Glutamatergic neuron (in vitro differentiated cells): ENCODE measurements around the gene FOSL2. TPM values are rescaled to one million over a fixed set of nuclear protein-coding genes. Genes with fewer than 3 reads are reported as not detected.
A peak's percentile ranks its signal among the peaks of the same experiment; 100 is the strongest.

ENCODE experiments used
- DNase-seq: peaks from one replicate; pipeline ENCODE4 v3.0.0; 2022
- H3K27ac Mint-ChIP-seq: one replicate; pipeline ENCODE4 v1.8.0; 2020; ENCODE audit warnings: mild to moderate bottlenecking, mixed read lengths, inconsistent platforms; ENCODE audit not compliant: unreplicated experiment
- H3K27me3 Mint-ChIP-seq: one replicate; pipeline ENCODE4 v1.8.0; 2020; ENCODE audit warnings: mild to moderate bottlenecking, moderate library complexity, mixed read lengths, inconsistent platforms; ENCODE audit not compliant: unreplicated experiment
- H3K36me3 Mint-ChIP-seq: one replicate; pipeline ENCODE4 v1.8.0; 2020; ENCODE audit warnings: mild to moderate bottlenecking, mixed read lengths, inconsistent platforms; ENCODE audit not compliant: unreplicated experiment
- H3K4me1 Mint-ChIP-seq: one replicate; pipeline ENCODE4 v1.8.0; 2020; ENCODE audit warnings: mild to moderate bottlenecking, low read depth, mixed read lengths, inconsistent platforms; ENCODE audit not compliant: unreplicated experiment
- H3K4me3 Mint-ChIP-seq: one replicate; pipeline ENCODE4 v1.8.0; 2020; ENCODE audit warnings: mild to moderate bottlenecking, mixed read lengths, inconsistent platforms; ENCODE audit not compliant: unreplicated experiment
- H3K9me3 Mint-ChIP-seq: one replicate; pipeline ENCODE4 v1.8.0; 2020; ENCODE audit warnings: mild to moderate bottlenecking, moderate library complexity, mixed read lengths, inconsistent platforms; ENCODE audit not compliant: unreplicated experiment
- total RNA-seq: library from RNA; stranded (reverse); fragmentation: NEBNext Ultra II Directional; extraction: Animal tissue kit (Norgen Biotek cat#: 25700); gene quantifications from one replicate; pipeline ENCODE4 v1.2.1, GENCODE V29; 2021; ENCODE audit not compliant: unreplicated experiment
- TF ChIP-seq, protein P1 (sequence below): fragments of 200-600 bp; sonication (generic); IDR thresholded peaks from one replicate; pipeline ENCODE4 v1.5.0; 2021; ENCODE audit not compliant: partially characterized antibody, unreplicated experiment

Gene FOSL2
- total RNA-seq, 1 donor from 2014 or later: 2.6 TPM

DNA sequence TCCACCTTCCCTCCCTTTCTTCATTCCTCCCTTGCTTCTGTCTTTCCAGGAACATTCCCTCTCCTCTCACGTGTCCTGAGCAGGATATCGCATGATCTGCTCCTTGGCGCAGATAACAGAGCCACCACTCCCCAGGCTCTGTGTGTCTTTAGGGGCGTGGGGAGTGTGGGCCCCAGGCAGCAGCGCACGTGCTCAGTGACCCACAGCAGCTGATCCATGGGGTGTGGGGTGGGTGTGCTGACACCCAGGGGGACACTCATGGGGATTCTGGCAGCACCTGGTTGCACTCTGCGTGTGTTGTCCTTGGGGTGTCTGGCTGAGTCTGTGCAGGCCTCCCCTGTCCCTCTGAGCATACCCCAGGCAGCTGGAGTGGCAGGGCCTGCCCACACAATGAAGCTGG, 9.9 kb upstream of the FOSL2 start:
- no peak for DNase-seq
- Mint-ChIP-seq H3K36me3 (peaks cover 4% of the 10 kb centered on the region), H3K27me3 (peaks cover 3% of the 10 kb centered on the region), H3K27ac (no peak overlapping the region), H3K9me3 (peaks cover 2% of the 10 kb centered on the region), H3K4me1 (peaks cover 4% of the 10 kb centered on the region), H3K4me3 (no peak overlapping the region)
- TF ChIP-seq, protein P1, sequence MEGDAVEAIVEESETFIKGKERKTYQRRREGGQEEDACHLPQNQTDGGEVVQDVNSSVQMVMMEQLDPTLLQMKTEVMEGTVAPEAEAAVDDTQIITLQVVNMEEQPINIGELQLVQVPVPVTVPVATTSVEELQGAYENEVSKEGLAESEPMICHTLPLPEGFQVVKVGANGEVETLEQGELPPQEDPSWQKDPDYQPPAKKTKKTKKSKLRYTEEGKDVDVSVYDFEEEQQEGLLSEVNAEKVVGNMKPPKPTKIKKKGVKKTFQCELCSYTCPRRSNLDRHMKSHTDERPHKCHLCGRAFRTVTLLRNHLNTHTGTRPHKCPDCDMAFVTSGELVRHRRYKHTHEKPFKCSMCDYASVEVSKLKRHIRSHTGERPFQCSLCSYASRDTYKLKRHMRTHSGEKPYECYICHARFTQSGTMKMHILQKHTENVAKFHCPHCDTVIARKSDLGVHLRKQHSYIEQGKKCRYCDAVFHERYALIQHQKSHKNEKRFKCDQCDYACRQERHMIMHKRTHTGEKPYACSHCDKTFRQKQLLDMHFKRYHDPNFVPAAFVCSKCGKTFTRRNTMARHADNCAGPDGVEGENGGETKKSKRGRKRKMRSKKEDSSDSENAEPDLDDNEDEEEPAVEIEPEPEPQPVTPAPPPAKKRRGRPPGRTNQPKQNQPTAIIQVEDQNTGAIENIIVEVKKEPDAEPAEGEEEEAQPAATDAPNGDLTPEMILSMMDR: no peak

DNA sequence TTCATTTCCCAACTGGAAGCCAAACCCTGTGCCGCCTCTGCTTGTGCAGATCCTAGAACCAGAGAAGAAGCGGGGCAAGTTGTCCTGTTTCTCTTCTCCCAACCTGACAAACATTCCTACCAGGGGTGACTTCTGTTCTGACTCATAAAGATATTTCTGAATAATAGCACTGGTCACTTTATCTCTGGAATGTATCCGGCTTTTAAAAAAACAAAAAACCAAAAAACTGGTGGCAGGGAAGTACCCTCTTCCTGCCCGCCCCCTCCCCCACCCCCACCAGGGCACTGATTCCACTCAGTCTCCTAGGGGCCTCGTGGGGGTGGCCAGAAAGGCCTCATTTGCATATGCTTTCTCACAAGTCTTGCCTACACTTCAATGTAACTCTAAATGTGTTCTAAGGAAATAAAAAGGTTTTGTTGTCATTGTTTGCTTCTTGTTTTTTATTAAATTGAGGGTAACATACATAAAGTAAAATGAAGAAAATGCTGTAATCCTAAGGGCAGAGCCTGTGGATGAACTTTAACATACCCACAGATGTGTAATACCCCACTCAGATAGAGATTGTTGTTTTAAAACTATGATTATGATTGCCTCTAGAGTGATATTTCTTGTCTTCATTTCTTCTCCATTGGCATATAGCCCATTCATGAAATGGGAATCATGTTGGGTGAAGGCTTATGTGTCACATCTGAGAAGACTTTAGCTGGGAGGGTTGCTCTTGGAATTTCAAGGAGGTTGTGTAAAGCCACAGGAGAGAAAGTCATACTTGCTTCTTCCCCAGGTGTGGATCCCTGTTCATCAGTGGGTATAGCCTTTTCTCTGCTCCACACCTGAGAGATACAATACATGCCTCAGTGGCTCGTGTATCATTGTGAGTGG, 5.3 kb upstream of the FOSL2 start:
- no peak for DNase-seq
- Mint-ChIP-seq H3K27ac (no peak overlapping the region), H3K4me1 (peaks cover 4% of the 10 kb centered on the region), H3K27me3 (peaks cover 10% of the 10 kb centered on the region), H3K36me3 (peaks cover 4% of the 10 kb centered on the region), H3K4me3 (no peak overlapping the region), H3K9me3 (peaks cover 10% of the 10 kb centered on the region)
- TF ChIP-seq, protein P1: no peak

DNA sequence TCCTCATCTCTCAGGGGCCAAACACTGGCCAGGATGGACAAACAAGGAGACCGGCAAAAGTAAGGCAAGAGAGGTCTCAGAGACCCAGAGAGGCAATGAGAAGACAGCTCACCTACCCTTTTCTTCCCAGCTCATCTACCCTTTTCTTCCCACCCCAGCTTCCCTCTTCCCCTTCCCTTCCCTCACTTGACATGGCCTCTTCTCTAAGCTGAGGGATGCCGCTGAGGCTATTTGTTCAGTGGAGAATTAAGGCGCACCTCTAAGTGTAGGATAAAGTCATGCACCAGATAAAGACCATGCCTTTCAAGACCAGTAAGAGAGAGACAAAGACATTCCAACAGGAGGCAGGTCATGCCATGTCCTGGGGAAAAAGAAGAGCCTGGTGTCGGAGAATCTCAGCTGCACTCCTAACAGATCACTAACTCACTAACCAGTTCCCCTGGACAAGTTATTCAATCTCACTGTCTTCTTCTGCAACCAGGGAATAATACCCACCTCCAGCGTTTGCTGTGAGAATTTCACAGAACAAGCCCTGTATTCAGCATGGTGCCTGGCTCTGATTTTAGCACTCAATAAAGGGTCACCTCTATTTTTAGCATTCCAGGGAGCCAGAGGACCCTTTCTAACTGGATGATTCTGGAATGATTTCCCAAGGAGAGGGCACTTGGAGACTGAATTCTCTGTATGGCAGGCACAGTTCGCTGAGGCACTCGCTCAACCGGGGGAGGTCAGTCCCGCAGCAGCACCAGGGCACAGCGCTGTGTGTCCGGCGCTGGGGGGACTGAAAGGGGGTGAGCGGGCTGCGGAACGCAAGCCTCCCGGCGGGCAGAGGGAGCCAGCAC, 3.0 kb upstream of the FOSL2 start:
- no peak for DNase-seq
- TF ChIP-seq, protein P1: no peak
- Mint-ChIP-seq H3K4me3 (peak overlapping the region; percentile 92), H3K9me3 (peaks cover 12% of the 10 kb centered on the region), H3K4me1 (no peaks in the 10 kb centered on the region), H3K27me3 (peaks cover 14% of the 10 kb centered on the region), H3K27ac (peak overlapping the region; percentile 75), H3K36me3 (peaks cover 4% of the 10 kb centered on the region)

DNA sequence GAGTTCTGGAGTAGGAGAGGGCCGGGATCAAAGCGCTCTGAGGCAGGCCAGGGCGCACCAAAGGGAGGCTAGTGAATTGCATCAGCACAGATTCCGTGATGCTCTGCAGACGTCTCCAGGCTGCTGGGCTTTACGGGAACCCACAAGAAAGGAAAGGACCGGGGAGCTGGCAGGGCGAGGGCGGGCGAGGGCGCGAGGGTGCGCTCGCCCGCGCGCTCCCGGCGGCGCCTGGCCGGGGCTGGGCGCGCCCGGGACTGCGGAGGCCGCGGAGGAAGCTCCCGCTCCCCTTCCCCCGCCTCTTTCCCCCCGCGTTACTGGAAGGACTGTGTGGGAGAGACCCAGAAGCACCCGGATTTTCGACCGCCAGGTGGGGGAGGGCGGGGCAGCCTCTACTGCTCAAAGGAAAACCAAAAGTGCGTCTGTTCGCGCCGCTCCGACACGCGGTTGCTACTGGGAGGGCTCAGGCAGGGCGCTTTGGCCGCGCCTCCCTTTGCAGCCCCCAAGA, 2.4 kb upstream of the FOSL2 start:
- peak overlapping the region; percentile 75 for H3K27ac Mint-ChIP-seq
- no peaks in the 10 kb centered on the region for H3K36me3 Mint-ChIP-seq

More for the DNA sequence above, 2.4 kb upstream of the FOSL2 start:
- peaks cover 14% of the 10 kb centered on the region for H3K27me3 Mint-ChIP-seq
- TF ChIP-seq, protein P1: no peak
- H3K9me3 Mint-ChIP-seq: peaks cover 10% of the 10 kb centered on the region
- no peaks in the 10 kb centered on the region for H3K4me1 Mint-ChIP-seq
- DNase-seq: peak; percentile 68
- peak overlapping the region; percentile 92 for H3K4me3 Mint-ChIP-seq
